Breast epithelium (tissue), 3 donors: ENCODE results near the gene KCND3.

Source experiments
- CTCF ChIP-seq, 3 donors: fragments of 450-650 bp; IDR thresholded peaks; one replicate each; pipeline ENCODE4 v1.5.1; 2016 to 2017; ENCODE audit warnings: antibody characterized with exemption in 3 of 3, mild to moderate bottlenecking in 3 of 3, moderate library complexity in 3 of 3
- POLR2A ChIP-seq: fragments of 450-650 bp; IDR thresholded peaks from one replicate; pipeline ENCODE4 v1.6.1; 2016; ENCODE audit warnings: antibody characterized with exemption, mild to moderate bottlenecking, moderate library complexity

- no peak for TF ChIP-seq POLR2A
- no peak for TF ChIP-seq CTCF (IDR thresholded peaks at IDR 0.05)
Measured at GRCh38 chr1:111826278-111826677, 163.2 kb downstream of the KCND3 start.
